HCT116 (cell line): ENCODE results near the gene PDGFD. TPM values are rescaled to one million over a fixed set of nuclear protein-coding genes. Genes with fewer than 3 reads are reported as not detected.

ENCODE experiments used
- ATAC-seq: fragments of 200-7000 bp; cut with Tn5 transposase; 2 replicates; pipeline ENCODE4 v1.9.1; 2020; ENCODE audit warnings: mild to moderate bottlenecking, moderate library complexity
- BruUV-seq: library from RNA; stranded (reverse); fragments of 400-500 nt; replicated peaks from 2 replicates; lab custom pipeline; 2021; lab: Mats Ljungman, UMichigan
- CTCF ChIA-PET: fragments of 300-600 bp; sonication (Branson Sonifier 250); formaldehyde crosslinking; loops from one replicate; lab custom pipeline; 2021; ENCODE audit warnings: antibody characterized with exemption; lab: Charles Lee
- POLR2A ChIA-PET: fragments of 300-600, 350-600 bp; sonication (Branson Sonifier 250); formaldehyde crosslinking; loops from one replicate; lab custom pipeline; 2021; ENCODE audit warnings: antibody characterized with exemption; lab: Charles Lee
- RAD21 ChIA-PET, 2 experiments: fragments of 300-600 bp; sonication (Branson Sonifier 250); formaldehyde crosslinking; loops; one replicate each; lab custom pipeline; 2023; ENCODE audit warnings: low total read pairs in 2 of 2; ENCODE audit not compliant: uncharacterized antibody in 2 of 2, unreplicated experiment in 2 of 2, low non-redundant PET in 1 of 2; lab: Charles Lee
- DNase-seq: peaks from one replicate; pipeline ENCODE4 v3.0.0-alpha.2; 2010; ENCODE audit warnings: low read depth, low spot score
- H2AFZ ChIP-seq: fragments of 200-600 bp; shearing (Covaris generic), sonication (generic); 2 replicates; pipeline ENCODE4 v1.6.1; 2017; ENCODE audit warnings: low read depth, mixed run types, mixed read lengths, antibody characterized with exemption, low read length; ENCODE audit not compliant: poor library complexity, severe bottlenecking
- H3K27ac ChIP-seq: 2 replicates; pipeline ENCODE4 v1.5.1; 2012; ENCODE audit warnings: low read depth, low read length
- H3K27me3 ChIP-seq: fragments of 200-600 bp; sonication (generic); 2 replicates; pipeline ENCODE4 v1.6.1; 2016; ENCODE audit warnings: mixed run types, low read length, mixed read lengths; ENCODE audit not compliant: insufficient read depth
- H3K36me3 ChIP-seq, 2 experiments: fragments of 200-500 bp in 1 of 2; fragments of 200-600 bp in 1 of 2; sonication (Bioruptor generic) in 1 of 2; sonication (generic) in 1 of 2; 2 replicates each; pipeline versions ENCODE4 v1.5.1 to v1.6.1; 2014 to 2016; ENCODE audit warnings: low read length in 2 of 2, inconsistent platforms in 1 of 2, mixed read lengths in 1 of 2, mixed run types in 1 of 2; ENCODE audit not compliant: insufficient read depth in 2 of 2, control insufficient read depth in 1 of 2
- H3K4me1 ChIP-seq, 2 experiments: fragments of 200-600 bp in 1 of 2; sonication (generic) in 1 of 2; 2 replicates each; pipeline versions ENCODE4 v1.5.1 to v1.6.1; 2012 to 2017; ENCODE audit warnings: low read length in 2 of 2, inconsistent platforms in 1 of 2, mild to moderate bottlenecking in 1 of 2, mixed read lengths in 1 of 2, mixed run types in 1 of 2, moderate library complexity in 1 of 2; ENCODE audit not compliant: insufficient read depth in 2 of 2, control insufficient read depth in 1 of 2
- H3K4me2 ChIP-seq: fragments of 200-600 bp; sonication (generic); 2 replicates; pipeline ENCODE4 v1.6.1; 2017; ENCODE audit warnings: mixed run types, low read length, mixed read lengths
- H3K4me3 ChIP-seq, 2 experiments: fragments of 200-600 bp in 1 of 2; sonication (generic) in 1 of 2; replicated peaks in 1 of 2; 2 replicates each; pipeline ENCODE4 v1.5.1; 2011 to 2016; ENCODE audit warnings: low read length in 2 of 2, control low read depth in 1 of 2, low read depth in 1 of 2, mild to moderate bottlenecking in 1 of 2, mixed read lengths in 1 of 2, mixed run types in 1 of 2
- H3K79me2 ChIP-seq: fragments of 200-600 bp; sonication (generic); 2 replicates; pipeline ENCODE4 v1.6.1; 2017; ENCODE audit warnings: mild to moderate bottlenecking, mixed run types, low read length, moderate library complexity, mixed read lengths; ENCODE audit not compliant: insufficient read depth
- H3K9ac ChIP-seq: fragments of 200-600 bp; sonication (generic); 2 replicates; pipeline ENCODE4 v1.6.1; 2016; ENCODE audit warnings: low read length, mixed read lengths
- H3K9me2 ChIP-seq: fragments of 200-600 bp; sonication (generic), shearing (Covaris generic); 2 replicates; pipeline ENCODE4 v1.6.1; 2017; ENCODE audit warnings: mixed run types, mild to moderate bottlenecking, moderate library complexity; ENCODE audit not compliant: insufficient read depth
- H3K9me3 ChIP-seq, 2 experiments: fragments of 200-500 bp in 1 of 2; fragments of 200-600 bp in 1 of 2; sonication (Bioruptor generic) in 1 of 2; sonication (generic) in 1 of 2; 2 replicates each; pipeline ENCODE4 v1.6.1; 2014 to 2017; ENCODE audit warnings: low read length in 2 of 2, mixed read lengths in 2 of 2, inconsistent platforms in 1 of 2, low read depth in 1 of 2, mild to moderate bottlenecking in 1 of 2, mixed run types in 1 of 2, moderate library complexity in 1 of 2; ENCODE audit not compliant: control insufficient read depth in 1 of 2, insufficient read depth in 1 of 2
- H4K20me1 ChIP-seq: fragments of 200-600 bp; sonication (generic), shearing (Covaris generic); 2 replicates; pipeline ENCODE4 v1.6.1; 2017; ENCODE audit warnings: mixed run types, mild to moderate bottlenecking, moderate library complexity; ENCODE audit not compliant: insufficient read depth
- CBX3 ChIP-seq: IDR thresholded peaks from 2 replicates; pipeline ENCODE4 v1.6.1; 2012; ENCODE audit warnings: low read depth
- CEBPB ChIP-seq: IDR thresholded peaks from 2 replicates; pipeline ENCODE4 v1.6.1; 2012; ENCODE audit warnings: low read depth
- EGR1 ChIP-seq: IDR thresholded peaks from 2 replicates; pipeline ENCODE4 v1.6.1; 2012; ENCODE audit warnings: low read depth
- ELF1 ChIP-seq: IDR thresholded peaks from 2 replicates; pipeline ENCODE4 v1.6.1; 2012; ENCODE audit warnings: low read depth, borderline replicate concordance
- EZH2 ChIP-seq: fragments of 200-600 bp; sonication (generic); IDR thresholded peaks from 2 replicates; pipeline ENCODE4 v1.6.1; 2017; ENCODE audit warnings: antibody characterized with exemption, mixed run types
- MAX ChIP-seq: IDR thresholded peaks from 2 replicates; pipeline ENCODE4 v1.6.1; 2012
- SIN3A ChIP-seq: IDR thresholded peaks from 2 replicates; pipeline ENCODE4 v1.6.1; 2012; ENCODE audit warnings: low read depth
- SP1 ChIP-seq: IDR thresholded peaks from 2 replicates; pipeline ENCODE4 v1.6.1; 2012; ENCODE audit warnings: low read depth
- SRF ChIP-seq: IDR thresholded peaks from 2 replicates; pipeline ENCODE4 v1.6.1; 2012; ENCODE audit warnings: low read depth
- TCF7L2 ChIP-seq: IDR thresholded peaks from 2 replicates; pipeline ENCODE4 v1.7.0; 2011; ENCODE audit warnings: borderline replicate concordance, inconsistent platforms; ENCODE audit not compliant: insufficient read depth, insufficient read length; ENCODE audit errors: extremely low read depth
- YY1 ChIP-seq: IDR thresholded peaks from 2 replicates; pipeline ENCODE4 v1.6.1; 2011; ENCODE audit warnings: low read length, low read depth, moderate library complexity, mild to moderate bottlenecking; ENCODE audit not compliant: insufficient replicate concordance; ENCODE audit errors: extremely low read depth
- ZBTB33 ChIP-seq: IDR thresholded peaks from 2 replicates; pipeline ENCODE4 v1.6.1; 2011; ENCODE audit warnings: mild to moderate bottlenecking, low read length, moderate library complexity; ENCODE audit not compliant: insufficient replicate concordance; ENCODE audit errors: extremely low read depth
- ZNF274 ChIP-seq: fragments of 200-500 bp; sonication (Bioruptor generic); IDR thresholded peaks from 2 replicates; pipeline ENCODE4 v1.6.1; 2014; ENCODE audit warnings: mild to moderate bottlenecking, low read depth, low read length, inconsistent platforms
- intact Hi-C: fragments of 100-400 bp; cut with micrococcal nuclease; formaldehyde crosslinking; loops from 2 replicates; pipeline ENCODE4 v1.10.0; 2022
- total RNA-seq: library from RNA; stranded (reverse); gene quantifications from one replicate; pipeline ENCODE4 v1.2.1, GENCODE V29; 2021; ENCODE audit not compliant: unreplicated experiment
- TF ChIP-seq, protein P1 (sequence below), 3 experiments: fragments of 200-600 bp in 1 of 3; sonication (generic) in 1 of 3; IDR thresholded peaks in 2 of 3; conservative IDR thresholded peaks in 1 of 3; 2 replicates each; pipeline ENCODE4 v1.5.1; 2012 to 2017; ENCODE audit warnings: low read depth in 2 of 3, low read length in 2 of 3, antibody characterized with exemption in 1 of 3, borderline replicate concordance in 1 of 3, control low read depth in 1 of 3, mild to moderate bottlenecking in 1 of 3, mixed read lengths in 1 of 3, mixed run types in 1 of 3, moderate library complexity in 1 of 3; ENCODE audit not compliant: insufficient read depth in 1 of 3
- TF ChIP-seq, protein P2 (sequence below): IDR thresholded peaks from 2 replicates; pipeline ENCODE4 v1.6.1; 2012; ENCODE audit warnings: low read depth

Gene PDGFD
- total RNA-seq, 1 experiment from 2014 or later, result 0.34 TPM

DNA sequence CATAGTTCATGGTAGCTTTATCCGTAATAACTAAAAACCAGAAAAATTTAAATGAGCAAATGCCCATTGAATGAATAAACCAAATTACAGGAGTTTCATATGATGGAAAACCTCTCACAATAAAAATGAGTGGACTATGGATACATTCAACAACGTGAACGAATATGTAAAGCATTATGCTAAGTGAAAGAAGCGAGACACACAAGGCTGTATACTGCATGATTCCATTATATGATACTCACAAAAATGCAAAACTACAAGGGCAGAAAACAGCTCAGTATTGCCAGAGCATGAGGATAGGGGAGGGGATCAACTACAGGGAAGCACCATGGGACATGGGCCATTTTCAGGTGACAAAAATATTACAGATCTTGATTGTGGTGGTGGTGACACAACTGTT, 105.3 kb downstream of the PDGFD start:
- H3K4me2 ChIP-seq, result no peak overlapping the region
- no peak for TF ChIP-seq CEBPB
- TF ChIP-seq YY1, result no peak
- no peak for TF ChIP-seq SRF
- no peak for TF ChIP-seq SP1
- no peak for TF ChIP-seq SIN3A
- TF ChIP-seq, protein P1, sequence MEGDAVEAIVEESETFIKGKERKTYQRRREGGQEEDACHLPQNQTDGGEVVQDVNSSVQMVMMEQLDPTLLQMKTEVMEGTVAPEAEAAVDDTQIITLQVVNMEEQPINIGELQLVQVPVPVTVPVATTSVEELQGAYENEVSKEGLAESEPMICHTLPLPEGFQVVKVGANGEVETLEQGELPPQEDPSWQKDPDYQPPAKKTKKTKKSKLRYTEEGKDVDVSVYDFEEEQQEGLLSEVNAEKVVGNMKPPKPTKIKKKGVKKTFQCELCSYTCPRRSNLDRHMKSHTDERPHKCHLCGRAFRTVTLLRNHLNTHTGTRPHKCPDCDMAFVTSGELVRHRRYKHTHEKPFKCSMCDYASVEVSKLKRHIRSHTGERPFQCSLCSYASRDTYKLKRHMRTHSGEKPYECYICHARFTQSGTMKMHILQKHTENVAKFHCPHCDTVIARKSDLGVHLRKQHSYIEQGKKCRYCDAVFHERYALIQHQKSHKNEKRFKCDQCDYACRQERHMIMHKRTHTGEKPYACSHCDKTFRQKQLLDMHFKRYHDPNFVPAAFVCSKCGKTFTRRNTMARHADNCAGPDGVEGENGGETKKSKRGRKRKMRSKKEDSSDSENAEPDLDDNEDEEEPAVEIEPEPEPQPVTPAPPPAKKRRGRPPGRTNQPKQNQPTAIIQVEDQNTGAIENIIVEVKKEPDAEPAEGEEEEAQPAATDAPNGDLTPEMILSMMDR (IDR thresholded peaks at IDR 0.05 in 2 of 3, conservative IDR thresholded peaks at IDR 0.05 in 1 of 3; ENCODE audit: borderline replicate concordance in 1 of 3, insufficient read depth in 1 of 3, low read depth in 2 of 3, low read length in 2 of 3), result no peak
- no peak for TF ChIP-seq CBX3
- no peak for TF ChIP-seq ZBTB33
- TF ChIP-seq EGR1, result no peak
- TF ChIP-seq ZNF274, result no peak
- TF ChIP-seq TCF7L2, result no peak
- TF ChIP-seq, protein P2, sequence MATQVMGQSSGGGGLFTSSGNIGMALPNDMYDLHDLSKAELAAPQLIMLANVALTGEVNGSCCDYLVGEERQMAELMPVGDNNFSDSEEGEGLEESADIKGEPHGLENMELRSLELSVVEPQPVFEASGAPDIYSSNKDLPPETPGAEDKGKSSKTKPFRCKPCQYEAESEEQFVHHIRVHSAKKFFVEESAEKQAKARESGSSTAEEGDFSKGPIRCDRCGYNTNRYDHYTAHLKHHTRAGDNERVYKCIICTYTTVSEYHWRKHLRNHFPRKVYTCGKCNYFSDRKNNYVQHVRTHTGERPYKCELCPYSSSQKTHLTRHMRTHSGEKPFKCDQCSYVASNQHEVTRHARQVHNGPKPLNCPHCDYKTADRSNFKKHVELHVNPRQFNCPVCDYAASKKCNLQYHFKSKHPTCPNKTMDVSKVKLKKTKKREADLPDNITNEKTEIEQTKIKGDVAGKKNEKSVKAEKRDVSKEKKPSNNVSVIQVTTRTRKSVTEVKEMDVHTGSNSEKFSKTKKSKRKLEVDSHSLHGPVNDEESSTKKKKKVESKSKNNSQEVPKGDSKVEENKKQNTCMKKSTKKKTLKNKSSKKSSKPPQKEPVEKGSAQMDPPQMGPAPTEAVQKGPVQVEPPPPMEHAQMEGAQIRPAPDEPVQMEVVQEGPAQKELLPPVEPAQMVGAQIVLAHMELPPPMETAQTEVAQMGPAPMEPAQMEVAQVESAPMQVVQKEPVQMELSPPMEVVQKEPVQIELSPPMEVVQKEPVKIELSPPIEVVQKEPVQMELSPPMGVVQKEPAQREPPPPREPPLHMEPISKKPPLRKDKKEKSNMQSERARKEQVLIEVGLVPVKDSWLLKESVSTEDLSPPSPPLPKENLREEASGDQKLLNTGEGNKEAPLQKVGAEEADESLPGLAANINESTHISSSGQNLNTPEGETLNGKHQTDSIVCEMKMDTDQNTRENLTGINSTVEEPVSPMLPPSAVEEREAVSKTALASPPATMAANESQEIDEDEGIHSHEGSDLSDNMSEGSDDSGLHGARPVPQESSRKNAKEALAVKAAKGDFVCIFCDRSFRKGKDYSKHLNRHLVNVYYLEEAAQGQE, result no peak
- no peak for TF ChIP-seq MAX
- TF ChIP-seq ELF1, result no peak
- TF ChIP-seq EZH2, result no peak
- ChIA-PET POLR2A (no interaction called here), RAD21 (no interaction called here), CTCF (no interaction called here)
- H3K9me3 ChIP-seq, result no peaks in the 10 kb centered on the region
- no peak overlapping the region for H2AFZ ChIP-seq
- H3K9me2 ChIP-seq, result no peaks in the 10 kb centered on the region
- H3K36me3 ChIP-seq, result no peaks in the 10 kb centered on the region
- no peaks in the 10 kb centered on the region for H4K20me1 ChIP-seq
- no peaks in the 10 kb centered on the region for H3K79me2 ChIP-seq
- BruUV-seq, result no TSS peak
- H3K9ac ChIP-seq, result no peak overlapping the region
- DNase-seq (no peak), ATAC-seq (no peak)
- intact Hi-C loops, result no loop called here
- H3K4me1 ChIP-seq, result no peaks in the 10 kb centered on the region
- no peak overlapping the region for H3K4me3 ChIP-seq
- no peak overlapping the region for H3K27ac ChIP-seq
- no peaks in the 10 kb centered on the region for H3K27me3 ChIP-seq
